NCI-H2029 (cell line): ENCODE results near the gene SNAPC4.

Experiments
- DNase-seq: peaks from one replicate; lab custom pipeline; 2025; lab: John Stamatoyannopoulos, UW

SNAPC4 gene

DNA sequence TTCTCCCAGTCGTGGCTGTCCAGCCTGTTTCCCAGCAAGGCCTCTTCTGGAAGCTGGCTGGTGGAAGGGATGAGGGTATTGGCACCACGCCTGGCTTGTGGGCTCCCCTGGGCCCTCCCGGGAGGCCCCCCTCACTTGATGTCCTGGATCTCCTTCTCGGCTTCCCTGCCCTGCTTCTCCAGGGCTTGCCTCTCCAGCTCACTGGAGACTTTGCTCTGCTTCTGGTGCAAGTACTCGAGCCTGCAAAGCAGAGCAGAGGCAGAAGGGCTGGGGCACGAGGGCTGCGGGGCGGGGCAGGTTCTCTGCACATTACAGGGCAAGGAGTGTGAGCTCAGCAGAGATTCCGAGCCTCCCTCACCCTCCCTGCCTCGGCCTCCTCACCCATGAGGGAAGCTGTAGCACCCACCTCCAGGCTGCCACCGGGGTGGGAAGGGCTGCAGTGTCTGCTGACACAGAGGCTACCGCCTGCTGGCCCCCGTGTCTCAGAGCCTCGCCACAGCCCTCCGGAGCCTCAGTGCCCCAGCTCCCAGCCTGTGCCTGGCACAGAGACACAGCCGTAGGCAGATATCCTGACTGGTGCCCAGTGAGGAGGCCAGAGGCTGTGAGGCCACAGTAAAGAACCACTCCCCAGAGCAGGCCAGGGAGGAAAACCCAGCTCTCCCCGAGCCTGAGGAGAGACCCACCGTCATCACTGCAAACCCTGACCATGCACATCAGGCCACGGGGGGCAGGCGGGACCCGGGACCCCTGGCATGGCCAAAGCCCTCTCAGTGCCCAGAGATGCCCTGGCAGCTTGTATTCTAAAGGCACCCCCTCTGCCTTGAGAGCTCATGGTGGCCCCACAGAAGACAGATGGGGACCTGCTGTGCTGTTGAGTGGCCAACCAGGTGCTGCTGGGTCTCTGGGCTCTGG is 7.2 kb downstream of the SNAPC4 start:
- no peak for DNase-seq

GRCh38 chr9:136391737-136392537 is 8.0 kb downstream of the SNAPC4 start:
- DNase-seq: no peak

DNA sequence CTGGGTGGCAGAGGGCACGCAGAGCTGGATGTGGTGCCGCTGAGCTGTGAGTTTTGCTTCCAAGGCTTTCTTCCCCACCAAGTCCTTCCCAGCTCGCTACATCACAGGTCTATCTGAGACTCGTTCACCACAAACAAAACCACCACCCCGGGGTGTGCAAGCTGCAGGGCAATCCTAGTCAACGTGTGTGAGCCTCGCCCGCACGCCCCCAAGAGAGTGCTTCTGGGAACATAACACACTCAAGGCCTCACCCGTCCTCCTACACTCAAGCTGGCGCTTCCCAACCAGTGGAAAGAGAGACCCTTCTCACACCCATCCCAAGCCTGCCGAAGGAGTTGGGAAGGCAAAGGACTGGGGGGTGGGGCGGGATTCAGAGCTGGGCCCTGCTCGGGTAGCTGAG is 10.6 kb downstream of the SNAPC4 start:
- no peak for DNase-seq

DNA sequence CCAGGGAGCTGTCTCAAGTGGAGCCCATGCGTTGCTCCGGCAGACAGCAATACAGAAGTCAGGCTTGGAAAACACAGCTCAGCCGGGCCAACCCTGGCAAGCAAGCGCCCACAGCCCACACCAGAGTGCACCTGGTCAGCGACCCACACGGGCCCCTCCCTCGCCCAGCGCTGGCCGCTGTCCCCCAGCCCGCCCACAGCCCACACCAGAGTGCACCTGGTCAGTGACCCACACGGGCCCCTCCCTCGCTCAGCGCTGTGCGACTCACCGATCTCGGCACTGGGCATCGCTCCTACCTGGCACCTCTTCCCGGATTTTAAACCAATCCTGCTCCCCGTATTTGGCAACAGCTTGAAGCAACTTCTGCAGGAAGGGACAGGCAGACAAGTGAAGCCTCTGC is 12.8 kb downstream of the SNAPC4 start:
- DNase-seq: no peak

- DNase-seq: no peak
Observed at GRCh38 chr9:136386018-136386417, 14.0 kb downstream of the SNAPC4 start.

DNA sequence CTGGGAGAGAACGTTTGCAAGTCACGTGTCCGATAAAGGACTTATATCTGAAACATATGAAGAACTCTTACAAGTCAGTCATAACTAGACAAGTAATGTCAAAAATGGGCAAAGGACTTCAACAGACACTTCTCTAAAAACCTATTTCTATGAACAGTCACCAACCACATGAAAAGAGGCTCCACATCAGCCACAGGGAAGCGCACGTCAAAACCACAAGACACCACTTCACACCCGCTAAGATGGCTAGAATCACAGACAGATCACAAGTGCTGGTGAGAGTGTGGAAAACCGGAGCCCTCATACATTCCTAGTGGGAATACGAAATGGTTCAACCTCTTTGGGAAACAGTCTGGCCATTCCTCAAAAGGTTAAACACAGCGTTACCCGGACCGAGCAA is 15.0 kb downstream of the SNAPC4 start:
- no peak for DNase-seq

- no peak for DNase-seq
Observed at GRCh38 chr9:136383436-136383835, 16.5 kb downstream of the SNAPC4 start.

- DNase-seq: no peak
Observed at GRCh38 chr9:136381966-136382513, 17.9 kb downstream of the SNAPC4 start.

DNA sequence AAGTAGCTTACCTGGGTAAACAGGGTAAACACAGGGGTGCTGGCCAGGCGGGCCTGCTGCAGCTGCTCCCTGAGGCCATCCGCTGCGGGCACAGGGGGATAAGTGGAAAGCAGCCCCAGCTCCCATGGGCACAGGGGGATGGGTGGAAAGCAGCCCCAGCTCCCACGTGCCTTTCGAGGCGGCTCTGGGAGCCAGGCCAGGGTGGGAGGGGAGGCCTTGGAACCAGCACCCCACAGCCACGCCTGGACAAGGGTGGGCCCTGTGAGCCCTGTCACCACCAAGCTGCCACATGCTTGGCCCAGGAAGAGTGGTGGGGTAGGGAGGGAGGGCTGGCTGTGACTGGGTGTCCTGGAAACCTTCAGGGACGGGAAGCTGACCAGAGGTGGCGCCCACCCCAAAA is 18.7 kb downstream of the SNAPC4 start:
- no peak for DNase-seq

DNA sequence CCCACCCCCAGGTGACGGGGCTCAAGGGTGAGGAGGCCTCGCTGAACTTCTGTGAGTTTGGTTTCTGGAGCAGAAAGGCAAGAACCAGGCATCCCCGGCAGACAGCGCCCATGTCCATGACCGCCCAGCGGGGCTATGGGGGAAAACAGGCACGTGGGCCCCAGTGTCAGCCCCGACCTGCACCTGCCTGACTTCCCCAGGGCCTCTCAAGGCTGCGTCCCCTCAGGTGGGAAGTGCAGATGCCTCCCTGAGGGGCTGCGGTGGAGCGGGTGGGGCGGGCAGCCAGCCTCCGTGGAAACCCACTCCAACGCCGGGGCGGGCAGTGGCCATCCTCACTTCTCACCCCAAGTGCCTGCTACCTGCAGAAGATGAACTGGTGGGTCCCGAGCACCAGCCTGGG is 19.6 kb downstream of the SNAPC4 start:
- DNase-seq: no peak

GRCh38 chr9:136379891-136380290 is 20.1 kb downstream of the SNAPC4 start:
- no peak for DNase-seq

DNA sequence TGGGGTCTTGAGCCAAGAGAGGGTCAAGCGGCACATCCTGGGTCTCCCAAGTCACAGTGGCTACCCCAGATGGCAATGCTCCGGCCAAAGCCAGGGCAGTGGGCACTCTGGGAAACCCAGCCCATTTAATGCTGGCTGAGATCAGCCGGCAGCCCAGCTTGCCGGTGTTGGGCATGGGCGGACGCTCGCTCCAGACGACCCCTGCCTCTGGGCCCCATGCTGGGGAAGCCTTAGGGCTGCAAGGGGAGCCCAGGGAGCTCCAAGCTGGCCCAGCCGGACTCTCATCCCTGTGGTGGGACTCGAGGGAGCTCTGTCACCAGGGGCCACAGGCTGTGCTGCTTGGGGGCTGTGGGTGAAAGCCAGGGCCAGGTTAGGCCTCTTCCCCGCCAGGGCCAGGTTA is 20.6 kb downstream of the SNAPC4 start:
- no peak for DNase-seq

GRCh38 chr9:136379003-136379287 is 21.0 kb downstream of the SNAPC4 start:
- no peak for DNase-seq

- no peak for DNase-seq
Observed at GRCh38 chr9:136378170-136379002, 21.6 kb downstream of the SNAPC4 start.

GRCh38 chr9:136377341-136378169 is 22.4 kb downstream of the SNAPC4 start:
- no peak for DNase-seq

DNA sequence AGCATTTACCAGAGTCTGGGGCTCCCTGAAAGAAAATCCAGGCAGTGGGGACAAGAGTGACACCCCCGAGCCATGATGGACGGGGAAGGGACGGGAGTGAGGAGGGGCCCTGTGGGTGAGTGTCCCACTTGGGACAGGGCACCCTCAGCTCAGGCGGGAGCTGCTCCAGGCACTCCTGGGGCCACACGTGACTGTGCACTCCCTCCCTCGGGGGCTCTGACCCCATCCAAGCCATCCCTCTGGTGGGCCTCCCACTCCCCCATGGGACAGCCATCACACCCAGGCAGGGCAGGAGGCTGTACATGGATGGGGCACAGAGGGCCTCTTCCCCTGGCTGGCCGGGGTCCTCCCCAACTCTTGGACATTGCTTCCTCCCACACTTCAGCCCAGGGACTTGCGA is 23.5 kb downstream of the SNAPC4 start:
- no peak for DNase-seq

DNA sequence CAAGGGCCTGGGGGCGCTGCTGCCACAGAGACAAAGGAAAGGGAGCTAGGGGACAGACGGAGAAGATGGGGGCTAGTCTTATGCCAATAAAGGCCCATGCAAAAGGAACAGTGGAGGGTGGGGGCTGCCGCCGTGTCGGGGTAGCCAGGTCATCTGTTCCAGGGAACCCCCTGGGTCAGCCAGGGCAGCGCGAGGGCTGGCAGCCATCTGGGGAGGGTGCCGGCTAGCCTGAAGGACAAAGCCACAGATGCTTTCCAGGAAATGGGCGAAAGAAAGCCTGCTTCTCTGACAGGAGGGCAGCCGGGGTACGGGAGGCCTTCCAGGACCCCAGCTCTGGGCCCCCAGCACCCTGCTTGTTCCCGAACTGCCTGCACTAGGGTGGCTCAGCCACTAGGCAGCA is 24.9 kb downstream of the SNAPC4 start:
- DNase-seq: no peak

DNA sequence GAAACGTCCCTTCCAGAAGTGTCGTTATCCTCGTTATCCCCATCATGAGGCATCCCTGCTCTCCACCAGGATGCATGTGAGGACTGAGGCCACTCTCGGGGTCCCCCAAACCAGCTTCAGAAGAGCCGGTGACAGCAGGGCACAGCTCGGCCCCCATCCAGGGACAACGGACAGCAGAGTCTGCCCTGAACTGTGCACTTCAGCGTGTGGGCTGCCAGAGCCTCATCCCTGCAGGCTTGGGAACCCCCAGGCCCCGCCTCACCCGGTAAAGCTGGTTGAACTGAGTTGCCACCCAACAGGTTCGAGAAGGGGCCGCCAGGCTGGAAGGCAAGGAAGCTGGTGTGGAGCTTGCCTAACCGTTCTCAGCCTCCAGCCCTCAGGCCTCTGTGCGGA is 25.8 kb downstream of the SNAPC4 start:
- no peak for DNase-seq

DNA sequence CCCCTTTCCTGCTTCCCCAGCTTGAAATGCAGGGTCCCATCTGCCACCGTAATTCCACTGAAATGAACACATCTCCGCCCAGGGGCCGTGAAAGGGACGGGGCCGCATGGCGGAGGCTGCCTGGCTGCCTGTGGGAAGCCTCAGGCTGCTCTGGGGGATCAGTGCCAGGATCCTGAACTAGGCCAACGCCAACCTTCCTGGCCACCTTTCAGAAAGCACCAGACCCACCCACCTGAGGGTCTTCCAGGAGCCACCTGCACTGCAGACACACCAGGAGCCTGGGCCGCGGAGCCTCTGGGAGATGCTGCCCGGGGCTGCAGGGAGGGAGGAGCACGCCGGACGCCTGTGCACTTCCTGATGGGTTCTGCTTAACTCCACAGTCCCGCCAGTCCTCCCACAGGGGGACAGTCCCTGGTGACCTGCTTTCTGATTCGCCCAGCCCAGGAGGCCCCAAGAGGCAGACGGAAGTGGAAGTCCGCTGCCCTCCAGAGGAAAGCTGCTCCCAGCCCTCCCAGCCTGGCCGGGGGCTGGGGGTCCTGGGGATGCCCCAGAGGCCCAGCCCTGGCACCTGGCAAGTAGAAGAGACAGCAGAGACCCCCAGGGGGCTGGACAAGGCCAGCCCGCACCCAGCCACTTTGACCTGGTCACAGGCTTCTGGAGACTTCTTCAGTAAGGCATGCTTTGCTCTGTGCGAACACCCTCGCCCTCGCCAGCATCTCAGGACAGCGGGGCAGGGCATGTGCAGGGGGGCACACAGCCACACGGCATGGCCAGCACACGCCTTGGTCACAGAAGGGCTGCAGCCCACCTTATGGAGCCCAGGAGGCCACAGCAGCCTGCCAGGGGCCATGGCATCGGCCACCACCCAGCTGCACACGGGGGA is 26.4 kb downstream of the SNAPC4 start, which contains the start of gene CARD9:
CARD9 (minus strand) TSS at position 370 of the 883 bp plus-strand sequence. CDS start 1,591 bp downstream, outside the sequence.
- DNase-seq: no peak
